HCT116 (cell line): Measurements from ENCODE around the gene DNASE2. TPM values are rescaled to one million over a fixed set of nuclear protein-coding genes. Genes with fewer than 3 reads are reported as not detected.

Source experiments
- ATAC-seq: fragments of 200-7000 bp; cut with Tn5 transposase; 2 replicates; pipeline ENCODE4 v1.9.1; 2020; ENCODE audit warnings: mild to moderate bottlenecking, moderate library complexity
- BruUV-seq: library from RNA; stranded (reverse); fragments of 400-500 nt; replicated peaks from 2 replicates; lab custom pipeline; 2021; lab: Mats Ljungman, UMichigan
- CTCF ChIA-PET: fragments of 300-600 bp; sonication (Branson Sonifier 250); formaldehyde crosslinking; loops from one replicate; lab custom pipeline; 2021; ENCODE audit warnings: antibody characterized with exemption; lab: Charles Lee
- POLR2A ChIA-PET: fragments of 300-600, 350-600 bp; sonication (Branson Sonifier 250); formaldehyde crosslinking; loops from one replicate; lab custom pipeline; 2021; ENCODE audit warnings: antibody characterized with exemption; lab: Charles Lee
- RAD21 ChIA-PET, 2 experiments: fragments of 300-600 bp; sonication (Branson Sonifier 250); formaldehyde crosslinking; loops; one replicate each; lab custom pipeline; 2023; ENCODE audit warnings: low total read pairs in 2 of 2; ENCODE audit not compliant: uncharacterized antibody in 2 of 2, unreplicated experiment in 2 of 2, low non-redundant PET in 1 of 2; lab: Charles Lee
- DNase-seq: peaks from one replicate; pipeline ENCODE4 v3.0.0-alpha.2; 2010; ENCODE audit warnings: low read depth, low spot score
- H2AFZ ChIP-seq: fragments of 200-600 bp; shearing (Covaris generic), sonication (generic); 2 replicates; pipeline ENCODE4 v1.6.1; 2017; ENCODE audit warnings: low read depth, mixed run types, mixed read lengths, antibody characterized with exemption, low read length; ENCODE audit not compliant: poor library complexity, severe bottlenecking
- H3K27ac ChIP-seq: 2 replicates; pipeline ENCODE4 v1.5.1; 2012; ENCODE audit warnings: low read depth, low read length
- H3K27me3 ChIP-seq: fragments of 200-600 bp; sonication (generic); 2 replicates; pipeline ENCODE4 v1.6.1; 2016; ENCODE audit warnings: mixed run types, low read length, mixed read lengths; ENCODE audit not compliant: insufficient read depth
- H3K36me3 ChIP-seq, 2 experiments: fragments of 200-500 bp in 1 of 2; fragments of 200-600 bp in 1 of 2; sonication (Bioruptor generic) in 1 of 2; sonication (generic) in 1 of 2; 2 replicates each; pipeline versions ENCODE4 v1.5.1 to v1.6.1; 2014 to 2016; ENCODE audit warnings: low read length in 2 of 2, inconsistent platforms in 1 of 2, mixed read lengths in 1 of 2, mixed run types in 1 of 2; ENCODE audit not compliant: insufficient read depth in 2 of 2, control insufficient read depth in 1 of 2
- H3K4me1 ChIP-seq, 2 experiments: fragments of 200-600 bp in 1 of 2; sonication (generic) in 1 of 2; 2 replicates each; pipeline versions ENCODE4 v1.5.1 to v1.6.1; 2012 to 2017; ENCODE audit warnings: low read length in 2 of 2, inconsistent platforms in 1 of 2, mild to moderate bottlenecking in 1 of 2, mixed read lengths in 1 of 2, mixed run types in 1 of 2, moderate library complexity in 1 of 2; ENCODE audit not compliant: insufficient read depth in 2 of 2, control insufficient read depth in 1 of 2
- H3K4me2 ChIP-seq: fragments of 200-600 bp; sonication (generic); 2 replicates; pipeline ENCODE4 v1.6.1; 2017; ENCODE audit warnings: mixed run types, low read length, mixed read lengths
- H3K4me3 ChIP-seq, 2 experiments: fragments of 200-600 bp in 1 of 2; sonication (generic) in 1 of 2; replicated peaks in 1 of 2; 2 replicates each; pipeline ENCODE4 v1.5.1; 2011 to 2016; ENCODE audit warnings: low read length in 2 of 2, control low read depth in 1 of 2, low read depth in 1 of 2, mild to moderate bottlenecking in 1 of 2, mixed read lengths in 1 of 2, mixed run types in 1 of 2
- H3K79me2 ChIP-seq: fragments of 200-600 bp; sonication (generic); 2 replicates; pipeline ENCODE4 v1.6.1; 2017; ENCODE audit warnings: mild to moderate bottlenecking, mixed run types, low read length, moderate library complexity, mixed read lengths; ENCODE audit not compliant: insufficient read depth
- H3K9ac ChIP-seq: fragments of 200-600 bp; sonication (generic); 2 replicates; pipeline ENCODE4 v1.6.1; 2016; ENCODE audit warnings: low read length, mixed read lengths
- H3K9me2 ChIP-seq: fragments of 200-600 bp; sonication (generic), shearing (Covaris generic); 2 replicates; pipeline ENCODE4 v1.6.1; 2017; ENCODE audit warnings: mixed run types, mild to moderate bottlenecking, moderate library complexity; ENCODE audit not compliant: insufficient read depth
- H3K9me3 ChIP-seq, 2 experiments: fragments of 200-500 bp in 1 of 2; fragments of 200-600 bp in 1 of 2; sonication (Bioruptor generic) in 1 of 2; sonication (generic) in 1 of 2; 2 replicates each; pipeline ENCODE4 v1.6.1; 2014 to 2017; ENCODE audit warnings: low read length in 2 of 2, mixed read lengths in 2 of 2, inconsistent platforms in 1 of 2, low read depth in 1 of 2, mild to moderate bottlenecking in 1 of 2, mixed run types in 1 of 2, moderate library complexity in 1 of 2; ENCODE audit not compliant: control insufficient read depth in 1 of 2, insufficient read depth in 1 of 2
- H4K20me1 ChIP-seq: fragments of 200-600 bp; sonication (generic), shearing (Covaris generic); 2 replicates; pipeline ENCODE4 v1.6.1; 2017; ENCODE audit warnings: mixed run types, mild to moderate bottlenecking, moderate library complexity; ENCODE audit not compliant: insufficient read depth
- CTCF ChIP-seq, 3 experiments: fragments of 200-600 bp in 1 of 3; sonication (generic) in 1 of 3; IDR thresholded peaks in 2 of 3; conservative IDR thresholded peaks in 1 of 3; 2 replicates each; pipeline ENCODE4 v1.5.1; 2012 to 2017; ENCODE audit warnings: low read depth in 2 of 3, low read length in 2 of 3, antibody characterized with exemption in 1 of 3, borderline replicate concordance in 1 of 3, control low read depth in 1 of 3, mild to moderate bottlenecking in 1 of 3, mixed read lengths in 1 of 3, mixed run types in 1 of 3, moderate library complexity in 1 of 3; ENCODE audit not compliant: insufficient read depth in 1 of 3
- EGR1 ChIP-seq: IDR thresholded peaks from 2 replicates; pipeline ENCODE4 v1.6.1; 2012; ENCODE audit warnings: low read depth
- ELF1 ChIP-seq: IDR thresholded peaks from 2 replicates; pipeline ENCODE4 v1.6.1; 2012; ENCODE audit warnings: low read depth, borderline replicate concordance
- JUND ChIP-seq: IDR thresholded peaks from 2 replicates; pipeline ENCODE4 v1.6.1; 2012
- POLR2A ChIP-seq: IDR thresholded peaks from 2 replicates; pipeline ENCODE4 v1.7.0; 2011; ENCODE audit warnings: borderline replicate concordance; ENCODE audit not compliant: insufficient read depth, insufficient read length; ENCODE audit errors: extremely low read depth
- RAD21 ChIP-seq: IDR thresholded peaks from 2 replicates; pipeline ENCODE4 v1.6.1; 2012; ENCODE audit warnings: low read depth, mild to moderate bottlenecking
- SRF ChIP-seq: IDR thresholded peaks from 2 replicates; pipeline ENCODE4 v1.6.1; 2012; ENCODE audit warnings: low read depth
- intact Hi-C: fragments of 100-400 bp; cut with micrococcal nuclease; formaldehyde crosslinking; loops from 2 replicates; pipeline ENCODE4 v1.10.0; 2022
- total RNA-seq: library from RNA; stranded (reverse); gene quantifications from one replicate; pipeline ENCODE4 v1.2.1, GENCODE V29; 2021; ENCODE audit not compliant: unreplicated experiment
- TF ChIP-seq, protein P1 (sequence below): IDR thresholded peaks from 2 replicates; pipeline ENCODE4 v1.6.1; 2012
- TF ChIP-seq, protein P2 (sequence below): IDR thresholded peaks from 2 replicates; pipeline ENCODE4 v1.6.1; 2011; ENCODE audit warnings: mild to moderate bottlenecking, low read length, moderate library complexity; ENCODE audit not compliant: insufficient replicate concordance; ENCODE audit errors: extremely low read depth

DNASE2 gene
- total RNA-seq, 1 experiment from 2014 or later = 36.6 TPM

GRCh38 chr19:12856653-12857052, 24.6 kb downstream of the DNASE2 start:
- DNase-seq (no peak), ATAC-seq (no peak)
- no peaks in the 10 kb centered on the region for H4K20me1 ChIP-seq
- no peaks in the 10 kb centered on the region for H3K4me1 ChIP-seq
- intact Hi-C loops = no loop called here
- ChIA-PET CTCF (interaction anchor here (1.3 kb wide), 1 partner anchor 9 kb away, joined by 3 read pairs; no protein-coding TSS in a partner anchor), RAD21 (no interaction called here), POLR2A (interaction anchor here (0.7 kb wide), 1 partner anchor 22 kb away, joined by 3 read pairs; the partner anchor contains the start of gene RTBDN)
- no peak overlapping the region for H2AFZ ChIP-seq
- no peak overlapping the region for H3K4me2 ChIP-seq
- H3K9me2 ChIP-seq = no peaks in the 10 kb centered on the region
- no peak for TF ChIP-seq ELF1
- no peak for TF ChIP-seq SRF
- no peak for TF ChIP-seq RAD21
- TF ChIP-seq EGR1 = no peak
- TF ChIP-seq, protein P1, sequence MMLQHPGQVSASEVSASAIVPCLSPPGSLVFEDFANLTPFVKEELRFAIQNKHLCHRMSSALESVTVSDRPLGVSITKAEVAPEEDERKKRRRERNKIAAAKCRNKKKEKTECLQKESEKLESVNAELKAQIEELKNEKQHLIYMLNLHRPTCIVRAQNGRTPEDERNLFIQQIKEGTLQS = no peak
- BruUV-seq = no TSS peak
- H3K27ac ChIP-seq = no peak overlapping the region
- H3K9ac ChIP-seq = no peak overlapping the region
- H3K27me3 ChIP-seq = no peaks in the 10 kb centered on the region
- H3K79me2 ChIP-seq = no peaks in the 10 kb centered on the region
- peaks cover 13 to 15% of the 10 kb centered on the region in 2 experiments; a peak in 3 of 4 replicates for H3K36me3 ChIP-seq
- H3K4me3 ChIP-seq = no peak overlapping the region
- H3K9me3 ChIP-seq = no peaks in the 10 kb centered on the region

GRCh38 chr19:12847159-12848139, 33.8 kb downstream of the DNASE2 start:
- H3K4me3 ChIP-seq = no peak overlapping the region
- peak overlapping the region; percentile 22; the same call in 1 of the 2 replicates for H3K27ac ChIP-seq
- TF ChIP-seq POLR2A = no peak
- peak; percentile 81 to 98 (median 95) for TF ChIP-seq CTCF (IDR thresholded peaks at IDR 0.05 in 2 of 3, conservative IDR thresholded peaks at IDR 0.05 in 1 of 3; ENCODE audit: borderline replicate concordance in 1 of 3, insufficient read depth in 1 of 3, low read depth in 2 of 3, low read length in 2 of 3)
- TF ChIP-seq, protein P2, sequence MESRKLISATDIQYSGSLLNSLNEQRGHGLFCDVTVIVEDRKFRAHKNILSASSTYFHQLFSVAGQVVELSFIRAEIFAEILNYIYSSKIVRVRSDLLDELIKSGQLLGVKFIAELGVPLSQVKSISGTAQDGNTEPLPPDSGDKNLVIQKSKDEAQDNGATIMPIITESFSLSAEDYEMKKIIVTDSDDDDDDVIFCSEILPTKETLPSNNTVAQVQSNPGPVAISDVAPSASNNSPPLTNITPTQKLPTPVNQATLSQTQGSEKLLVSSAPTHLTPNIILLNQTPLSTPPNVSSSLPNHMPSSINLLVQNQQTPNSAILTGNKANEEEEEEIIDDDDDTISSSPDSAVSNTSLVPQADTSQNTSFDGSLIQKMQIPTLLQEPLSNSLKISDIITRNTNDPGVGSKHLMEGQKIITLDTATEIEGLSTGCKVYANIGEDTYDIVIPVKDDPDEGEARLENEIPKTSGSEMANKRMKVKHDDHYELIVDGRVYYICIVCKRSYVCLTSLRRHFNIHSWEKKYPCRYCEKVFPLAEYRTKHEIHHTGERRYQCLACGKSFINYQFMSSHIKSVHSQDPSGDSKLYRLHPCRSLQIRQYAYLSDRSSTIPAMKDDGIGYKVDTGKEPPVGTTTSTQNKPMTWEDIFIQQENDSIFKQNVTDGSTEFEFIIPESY = no peak
- no peak for TF ChIP-seq SRF
- no peak for TF ChIP-seq JUND
- TF ChIP-seq ELF1 = no peak

More at GRCh38 chr19:12847159-12848139, 33.8 kb downstream of the DNASE2 start:
- Histone ChIP-seq H4K20me1 (no peaks in the 10 kb centered on the region), H2AFZ (no peak overlapping the region), H3K36me3 (peaks cover 8 to 11% of the 10 kb centered on the region in 2 experiments; a peak in 2 of 4 replicates), H3K9ac (no peak overlapping the region), H3K27me3 (no peaks in the 10 kb centered on the region), H3K9me2 (no peaks in the 10 kb centered on the region), H3K9me3 (no peaks in the 10 kb centered on the region), H3K79me2 (peaks cover 10% of the 10 kb centered on the region; the same call in 1 of the 2 replicates), H3K4me1 (peaks cover 4 to 18% of the 10 kb centered on the region in 2 experiments; a peak in 3 of 4 replicates), H3K4me2 (peak overlapping the region; percentile 54)
- DNase-seq (no peak), ATAC-seq (peak; percentile 99)
- POLR2A ChIA-PET = no interaction called here
- intact Hi-C loops = loop anchor here (5.0 kb wide), 1 partner anchor 70 kb away; the partner anchor contains the start of gene HOOK2
- RAD21 ChIA-PET = interaction anchor here (0.6 to 1.6 kb wide), 4 partner anchors 74 to 88 kb away, joined by 3 to 5 read pairs (median 4); no protein-coding TSS in a partner anchor
- CTCF ChIA-PET = interaction anchor here (0.6 to 2.3 kb wide), 23 partner anchors 8 to 124 kb away, joined by 3 to 34 read pairs (median 4); partner anchors contain the start of genes GCDH and RTBDN
- no TSS peak for BruUV-seq
